ENCODE data around the gene KRT4. TPM values are rescaled to one million over a fixed set of nuclear protein-coding genes. Genes with fewer than 3 reads are reported as not detected.

The KRT4 gene
- total RNA-seq, 2 experiments from 2014 or later = not detected

- Histone ChIP-seq H3K4me1 (ENCODE audit: insufficient read depth, low read length) (no peaks in the 10 kb centered on the region), H3K4me3 (ENCODE audit: low read length) (no peak overlapping the region), H3K9me3 (ENCODE audit: control insufficient read depth in 1 of 2, insufficient read depth in 1 of 2, low read length in 2 of 2) (no peaks in the 10 kb centered on the region), H3K27ac (ENCODE audit: low read depth in 1 of 2, low read length in 2 of 2) (no peak overlapping the region), H3K27me3 (ENCODE audit: control insufficient read depth in 1 of 2, insufficient read depth in 2 of 2, low read length in 2 of 2) (peaks cover 0 to 2% of the 10 kb centered on the region in 2 experiments), H3K36me3 (ENCODE audit: insufficient read depth, low read length) (no peaks in the 10 kb centered on the region)
- Mint-ChIP-seq H3K4me1 (ENCODE audit: low read depth) (no peaks in the 10 kb centered on the region), H3K36me3 (ENCODE audit: low read depth) (no peaks in the 10 kb centered on the region), H3K9me3 (no peaks in the 10 kb centered on the region), H3K4me3 (no peak overlapping the region), H3K27me3 (no peaks in the 10 kb centered on the region), H3K27ac (no peak overlapping the region)
- TF ChIP-seq CTCF (IDR thresholded peaks at IDR 0.05) = no peak
- DNase-seq (no peak), ATAC-seq (ENCODE audit: poor library complexity) (no peak)
- POLR2A ChIA-PET = no interaction called here
- CTCF ChIA-PET = interaction anchor here (0.6 to 0.7 kb wide), 2 partner anchors 17 to 89 kb away, joined by 3 read pairs; no protein-coding TSS in a partner anchor
- intact Hi-C loops (cut with DNase I, micrococcal nuclease) = no loop called here
Observed at GRCh38 chr12:52800259-52800917, 13.5 kb downstream of the KRT4 start.

- Mint-ChIP-seq H3K27me3 (no peaks in the 10 kb centered on the region), H3K36me3 (ENCODE audit: low read depth) (no peaks in the 10 kb centered on the region), H3K9me3 (no peaks in the 10 kb centered on the region), H3K27ac (no peak overlapping the region), H3K4me3 (no peak overlapping the region), H3K4me1 (ENCODE audit: low read depth) (no peaks in the 10 kb centered on the region)
- Histone ChIP-seq H3K27ac (ENCODE audit: low read depth in 1 of 2, low read length in 2 of 2) (no peak overlapping the region), H3K4me3 (ENCODE audit: low read length) (no peak overlapping the region), H3K9me3 (ENCODE audit: control insufficient read depth in 1 of 2, insufficient read depth in 1 of 2, low read length in 2 of 2) (no peaks in the 10 kb centered on the region), H3K36me3 (ENCODE audit: insufficient read depth, low read length) (no peaks in the 10 kb centered on the region), H3K27me3 (ENCODE audit: control insufficient read depth in 1 of 2, insufficient read depth in 2 of 2, low read length in 2 of 2) (peaks cover 0 to 2% of the 10 kb centered on the region in 2 experiments), H3K4me1 (ENCODE audit: insufficient read depth, low read length) (no peaks in the 10 kb centered on the region)
- intact Hi-C loops (cut with DNase I, micrococcal nuclease) = no loop called here
- DNase-seq = no peak
- ChIA-PET CTCF (no interaction called here), POLR2A (no interaction called here)
- ATAC-seq (ENCODE audit: poor library complexity) = no peak
- TF ChIP-seq CTCF (IDR thresholded peaks at IDR 0.05) = no peak
Observed at GRCh38 chr12:52799505-52800211, 14.3 kb downstream of the KRT4 start.

DNA sequence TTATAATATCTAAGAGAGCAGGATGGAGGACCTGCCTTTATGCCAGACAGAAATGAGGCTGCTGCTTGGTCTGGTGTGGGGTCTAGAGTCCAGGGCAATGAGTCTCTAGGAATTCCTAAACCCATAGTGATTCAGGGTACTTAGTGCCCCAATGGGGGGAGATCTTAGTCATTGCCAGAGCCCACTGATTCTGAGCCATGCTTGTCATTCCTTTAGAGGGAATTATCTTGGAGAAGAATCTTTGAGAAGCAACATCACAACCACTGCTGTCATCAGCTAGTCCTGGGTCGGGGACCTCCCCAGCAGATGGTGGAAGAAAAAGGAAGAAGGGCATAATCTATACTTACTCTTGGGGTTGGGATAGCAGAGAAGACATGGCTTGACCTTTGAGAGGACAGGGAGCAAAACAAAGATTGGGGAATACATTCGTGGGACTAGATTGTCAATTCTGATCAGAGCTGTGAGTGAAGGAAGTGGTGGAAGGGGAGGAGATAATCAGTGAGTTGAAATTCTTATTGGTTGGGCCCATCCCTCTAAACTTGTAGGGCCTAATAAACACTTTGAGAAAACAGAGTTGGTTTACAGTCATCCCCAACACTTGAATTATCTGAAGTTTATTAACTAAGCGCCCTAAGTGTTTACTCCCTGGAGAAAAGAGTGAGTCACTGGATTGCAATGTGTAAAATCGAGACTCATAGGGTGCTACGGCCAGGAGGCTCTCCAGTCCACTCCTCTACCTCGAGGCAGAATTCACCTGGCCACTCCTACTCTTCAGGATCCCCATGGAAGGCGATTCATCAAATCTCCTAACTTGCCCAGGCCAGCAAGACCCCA is 15.0 kb downstream of the KRT4 start:
- Histone ChIP-seq H3K4me1 (ENCODE audit: insufficient read depth, low read length) (no peaks in the 10 kb centered on the region), H3K9me3 (ENCODE audit: control insufficient read depth in 1 of 2, insufficient read depth in 1 of 2, low read length in 2 of 2) (no peaks in the 10 kb centered on the region), H3K27me3 (ENCODE audit: control insufficient read depth in 1 of 2, insufficient read depth in 2 of 2, low read length in 2 of 2) (peaks cover 0 to 4% of the 10 kb centered on the region in 2 experiments), H3K36me3 (ENCODE audit: insufficient read depth, low read length) (no peaks in the 10 kb centered on the region), H3K4me3 (ENCODE audit: low read length) (no peak overlapping the region), H3K27ac (ENCODE audit: low read depth in 1 of 2, low read length in 2 of 2) (no peak overlapping the region)
- TF ChIP-seq CTCF (IDR thresholded peaks at IDR 0.05) = no peak
- H3K9me3 Mint-ChIP-seq = no peaks in the 10 kb centered on the region
- H3K27me3 Mint-ChIP-seq = no peaks in the 10 kb centered on the region
- no peaks in the 10 kb centered on the region for H3K36me3 Mint-ChIP-seq (ENCODE audit: low read depth)
- intact Hi-C loops (cut with DNase I, micrococcal nuclease) = no loop called here
- no peak overlapping the region for H3K4me3 Mint-ChIP-seq
- ChIA-PET POLR2A (interaction anchor here (0.6 kb wide), 1 partner anchor 1669 kb away, joined by 4 read pairs; no protein-coding TSS in a partner anchor), CTCF (no interaction called here)
- H3K4me1 Mint-ChIP-seq (ENCODE audit: low read depth) = peaks cover 5% of the 10 kb centered on the region
- H3K27ac Mint-ChIP-seq = no peak overlapping the region
- no peak for ATAC-seq (ENCODE audit: poor library complexity)
- DNase-seq = no peak
